Stimulated activated CD8-positive, alpha-beta memory T cell treated with anti-CD3 and anti-CD28 coated beads, Interleukin-2, amount 100 ng/mL, for 1 hour (primary cell): ENCODE measurements around the gene MLN.

Experiments used
- DNase-seq, 2 donors: peaks; one replicate each; pipeline ENCODE4 v3.0.0-alpha.2; 2020; ENCODE audit warnings: low read depth in 2 of 2

The MLN gene

GRCh38 chr6:33813990-33814985, 10.5 kb upstream of the MLN start:
- no peak for DNase-seq

DNA sequence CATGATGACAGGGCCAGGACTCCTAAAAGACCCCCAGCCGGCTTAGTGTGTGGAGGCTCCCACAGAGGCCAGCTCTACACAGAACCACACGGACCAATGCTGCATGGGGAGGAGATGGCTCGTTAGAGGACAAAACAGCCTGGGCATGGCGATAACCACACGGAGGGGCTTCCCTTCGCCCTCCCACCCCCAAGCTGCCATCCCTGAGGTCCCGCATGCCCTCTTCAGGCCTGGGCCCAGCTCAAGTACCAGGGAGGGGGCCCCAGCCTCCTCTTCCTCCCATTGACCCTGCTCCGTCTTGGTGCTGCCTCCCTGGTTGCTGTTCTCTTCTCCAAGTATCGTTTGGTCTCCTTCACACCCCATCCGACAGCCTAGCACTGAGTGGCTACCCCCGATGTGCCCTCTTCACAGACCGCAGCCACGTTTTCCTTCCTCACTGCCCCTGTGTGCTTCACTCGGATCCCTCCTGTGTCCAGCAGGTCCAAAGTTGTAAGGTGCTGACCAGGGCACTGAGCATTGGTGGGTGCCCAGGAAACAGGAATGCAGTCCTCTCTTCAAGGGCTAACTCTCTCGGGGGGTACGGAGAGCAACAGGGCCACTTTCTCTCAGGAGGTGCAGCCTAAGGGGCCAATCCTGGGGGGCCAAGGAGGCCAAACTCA, 9.6 kb upstream of the MLN start:
- DNase-seq, result no peak

DNA sequence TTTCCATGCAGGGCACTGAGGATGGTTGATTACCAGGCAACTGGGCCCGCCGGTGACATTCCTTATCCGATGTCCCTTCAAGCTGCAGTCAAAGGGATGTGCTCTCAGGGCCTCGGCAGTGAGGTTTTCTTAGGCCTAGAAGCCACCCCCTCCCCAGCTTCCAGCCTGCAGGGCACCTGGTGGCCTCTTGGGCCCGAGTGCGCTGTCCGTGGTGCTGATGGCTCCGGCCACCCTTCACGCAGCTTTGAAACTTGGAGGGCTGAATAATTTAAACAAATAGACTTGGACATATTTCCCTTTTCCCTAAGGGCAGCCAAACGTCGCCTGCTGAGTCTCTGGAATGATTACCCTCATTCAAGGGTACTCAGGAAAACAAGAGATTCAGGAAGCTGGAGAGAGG, 8.9 kb upstream of the MLN start:
- DNase-seq, result no peak

DNA sequence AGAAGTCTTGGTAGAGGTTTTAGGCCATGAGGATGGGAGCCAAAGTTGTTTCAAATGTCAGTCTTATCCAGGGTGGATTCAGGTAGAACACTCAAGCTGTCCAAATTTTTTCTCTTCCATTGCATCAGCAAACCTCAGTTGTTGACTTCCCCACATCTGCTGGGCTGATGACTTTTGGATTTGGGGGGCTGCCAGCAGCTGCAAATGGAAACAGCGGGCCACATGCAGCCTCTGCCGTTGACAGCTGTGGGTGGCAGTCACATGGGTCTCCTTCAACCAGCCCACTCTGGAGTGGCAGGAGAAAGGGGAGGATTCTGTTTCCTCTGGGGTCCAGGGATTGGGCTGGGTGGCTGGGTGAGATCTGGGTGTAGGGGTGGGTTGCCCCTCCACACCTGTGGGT, 5.8 kb upstream of the MLN start:
- no peak for DNase-seq

- no peak for DNase-seq
These were observed 4.9 kb upstream of the MLN start for GRCh38 chr6:33808641-33809180.

DNA sequence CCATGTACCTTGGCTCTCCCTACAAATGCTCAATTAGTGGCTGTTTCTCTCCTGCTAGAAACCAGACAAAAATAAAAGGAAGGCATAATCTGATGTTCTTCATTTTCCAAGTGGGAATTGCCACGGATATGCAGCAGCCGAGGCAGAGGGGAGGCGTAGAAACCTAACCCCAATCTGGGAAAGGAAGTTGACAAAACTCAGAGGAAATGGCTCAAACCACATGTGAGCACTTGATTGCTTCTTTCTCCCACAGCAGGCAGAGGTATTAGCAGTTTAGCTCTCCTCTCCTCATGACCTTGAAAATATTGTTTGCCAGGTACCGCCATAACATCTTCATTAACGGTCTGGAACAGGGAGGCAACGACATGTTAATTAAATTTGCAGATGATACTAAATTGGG, 3.8 kb upstream of the MLN start:
- no peak for DNase-seq

DNA sequence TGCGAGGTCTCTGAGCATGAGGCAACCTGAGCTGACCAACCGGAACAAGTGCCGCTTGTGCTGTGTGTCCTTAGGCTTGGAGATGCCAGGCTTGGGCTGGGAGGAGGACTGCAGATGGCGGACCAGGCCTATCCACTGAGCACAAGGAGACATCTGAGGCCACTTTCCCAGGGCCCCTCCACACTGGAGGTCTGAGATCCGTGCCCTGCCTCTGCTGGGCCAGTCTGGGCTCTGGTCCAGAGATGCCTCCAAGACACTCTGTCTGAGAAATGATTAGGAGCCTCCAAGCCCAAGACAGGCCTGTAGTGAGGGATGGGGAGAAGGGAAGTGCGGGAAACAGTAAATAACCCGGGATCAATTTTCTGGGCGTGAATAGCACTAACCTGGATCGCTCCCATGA, 3.0 kb upstream of the MLN start:
- DNase-seq, result no peak

- DNase-seq, result no peak
These were observed 1.4 kb downstream of the MLN start for GRCh38 chr6:33802186-33802958.

DNA sequence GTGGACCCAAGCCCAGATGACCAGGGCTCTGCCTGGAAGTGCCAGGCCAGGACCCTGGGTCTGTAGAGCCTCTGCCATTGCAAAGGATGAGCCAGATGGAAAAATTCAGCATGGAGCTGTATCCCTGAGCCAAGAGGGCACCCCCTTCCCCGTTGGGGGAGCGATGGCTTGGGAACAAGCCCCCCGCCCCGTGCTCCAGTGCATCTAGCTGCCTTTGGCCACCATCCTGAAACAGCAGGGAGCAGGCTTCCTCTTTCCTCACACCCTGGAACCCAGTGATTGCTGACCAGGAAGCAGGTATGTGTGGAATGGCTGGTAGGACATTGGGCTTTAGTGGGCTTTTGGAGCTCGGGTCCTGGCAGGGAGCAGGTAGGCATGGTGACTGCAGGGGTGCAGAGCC, 2.2 kb downstream of the MLN start:
- DNase-seq, result no peak

DNA sequence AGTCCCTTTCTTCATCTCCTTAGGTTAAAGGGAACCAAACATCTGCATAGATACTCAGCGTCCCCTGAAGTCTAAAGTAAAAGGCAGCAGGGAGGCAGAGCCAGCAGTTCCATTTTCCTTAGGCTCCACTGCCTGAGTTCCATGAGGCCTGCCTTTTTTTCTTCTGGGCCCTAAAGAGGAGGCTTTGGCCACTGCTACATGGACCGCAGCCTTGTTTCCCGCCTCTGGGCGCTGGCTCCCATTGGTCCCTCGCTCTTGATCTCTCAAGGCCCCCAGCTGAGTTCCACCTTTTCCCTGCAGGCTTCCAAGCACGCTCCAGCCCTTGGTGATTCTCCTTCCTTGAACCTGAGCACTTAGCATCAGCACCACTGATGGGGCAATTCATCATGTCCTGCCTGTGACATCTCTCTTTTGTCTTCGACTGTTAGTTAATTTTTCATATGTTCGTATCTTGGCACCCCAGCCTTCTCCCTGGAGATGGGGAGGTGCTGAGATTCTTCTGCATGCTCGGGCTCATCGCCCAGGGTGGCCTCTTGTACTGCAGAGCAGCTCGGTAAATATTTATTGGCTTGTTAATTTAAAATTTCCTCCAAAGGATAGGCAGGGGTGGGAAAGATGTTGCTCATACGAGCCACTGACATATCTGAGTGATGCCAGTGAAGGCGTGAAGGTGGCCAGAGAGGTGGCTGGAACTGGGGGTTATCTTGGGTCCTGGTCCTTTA, 3.4 kb downstream of the MLN start:
- DNase-seq, result no peak

DNA sequence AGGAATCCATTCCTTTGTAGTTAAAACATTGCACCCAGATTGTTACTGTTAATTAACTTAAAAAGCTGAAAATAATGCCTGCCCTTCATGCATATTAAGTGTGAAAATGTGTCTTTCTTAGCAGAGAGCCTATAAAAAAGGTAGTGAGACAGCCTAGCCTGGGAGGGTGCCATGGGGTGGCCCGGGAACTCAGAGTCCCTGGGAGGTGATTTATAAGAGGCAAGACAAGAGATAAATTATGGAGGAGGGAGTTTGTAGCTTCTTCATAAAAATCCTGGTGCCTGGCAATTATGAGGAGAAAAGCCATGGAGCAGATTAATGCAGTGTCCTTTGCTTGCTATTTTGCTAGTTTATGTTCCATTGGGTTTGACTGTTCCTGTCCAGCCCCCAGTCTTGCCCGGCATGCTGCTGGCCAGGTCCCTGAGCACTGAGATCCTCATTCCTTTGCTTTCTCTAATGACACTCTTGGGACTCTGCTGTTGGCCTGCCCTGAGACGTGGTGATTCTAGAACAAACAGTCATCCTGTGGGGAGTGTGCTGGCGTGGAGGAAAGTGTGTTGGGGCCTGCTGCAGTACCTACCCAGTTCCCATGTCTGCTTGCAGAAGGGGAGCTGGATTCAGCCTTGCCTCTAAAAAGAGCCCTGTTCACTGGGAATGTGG, 4.2 kb downstream of the MLN start:
- no peak for DNase-seq

- DNase-seq, result no peak
These were observed 5.4 kb downstream of the MLN start for GRCh38 chr6:33798343-33798848.

- DNase-seq, result no peak
These were observed 6.0 kb downstream of the MLN start for GRCh38 chr6:33797626-33798342.

DNA sequence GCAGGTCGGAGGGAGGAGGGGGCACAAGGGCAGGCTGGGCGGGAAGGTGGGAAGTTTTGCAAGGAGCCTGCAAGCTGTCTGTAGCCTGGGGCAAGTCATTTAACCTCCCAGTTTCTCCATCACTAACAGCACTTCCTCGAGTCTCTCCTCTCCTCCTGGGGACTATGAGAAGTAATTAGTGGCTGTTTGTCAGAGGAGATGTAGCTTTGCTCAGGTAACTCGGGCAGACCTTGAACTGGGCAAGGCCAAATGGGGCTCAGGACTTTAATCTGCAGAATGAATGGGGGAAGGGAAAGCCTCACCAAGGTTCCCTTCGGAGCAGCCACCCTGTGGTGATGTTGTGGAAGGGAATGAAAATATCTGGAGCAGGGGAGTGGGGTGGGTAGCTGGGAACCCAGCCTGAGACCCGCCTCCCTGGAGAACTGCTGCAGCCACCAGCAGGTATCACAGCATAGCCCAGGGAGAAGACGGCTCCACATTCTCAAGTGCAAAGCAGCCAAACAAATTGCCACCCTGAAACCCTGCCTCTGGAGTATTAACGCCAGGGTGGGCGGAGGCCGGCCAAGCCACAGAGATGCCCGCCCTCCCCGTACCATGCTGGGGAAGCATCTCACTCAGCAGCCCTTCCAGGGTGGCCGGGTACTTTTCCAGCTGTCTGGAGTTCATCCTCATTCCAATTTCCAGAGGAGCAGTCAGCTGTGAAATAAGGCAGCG, 8.7 kb downstream of the MLN start:
- DNase-seq, result no peak

GRCh38 chr6:33792981-33793380, 10.8 kb downstream of the MLN start:
- DNase-seq, result no peak

DNA sequence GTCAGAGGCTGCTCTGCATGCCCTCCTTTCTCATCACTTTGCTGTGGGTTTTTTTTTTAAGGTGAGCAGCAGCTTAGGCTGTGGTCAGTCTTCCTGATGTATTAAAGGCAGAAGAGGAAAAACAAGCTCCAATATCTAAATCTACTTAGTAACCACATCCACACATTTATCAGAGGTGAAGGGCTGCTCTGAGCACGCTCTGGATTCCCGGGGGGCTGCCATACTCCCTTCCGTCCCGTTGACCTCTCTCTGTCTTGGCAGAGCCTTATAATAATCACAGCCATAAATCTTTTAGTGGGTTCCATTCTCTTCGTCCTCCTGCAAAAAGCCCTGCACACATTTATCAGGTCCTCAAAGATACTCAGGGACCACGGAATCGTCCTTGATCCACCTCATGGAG, 12.2 kb downstream of the MLN start:
- DNase-seq, result no peak

DNA sequence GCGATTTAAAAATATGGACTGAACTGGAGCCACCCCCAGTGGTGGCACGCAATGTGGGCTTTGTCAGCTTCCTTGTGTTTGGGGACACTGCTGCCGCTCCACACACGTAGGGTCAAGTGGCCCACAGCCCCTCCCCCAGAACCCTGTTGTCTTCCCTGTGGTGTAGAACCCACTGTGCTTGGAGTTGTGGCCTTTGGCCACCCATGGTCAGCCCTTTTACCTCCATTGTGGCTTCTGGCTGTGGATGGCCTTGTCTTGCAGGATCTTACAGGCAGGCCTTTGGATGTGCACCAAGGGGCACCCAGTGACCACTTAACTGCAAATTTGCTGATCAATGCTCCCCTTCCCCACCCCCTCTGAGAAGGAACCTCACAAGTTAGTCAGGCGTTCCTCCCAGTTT, 12.9 kb downstream of the MLN start:
- no peak for DNase-seq

DNA sequence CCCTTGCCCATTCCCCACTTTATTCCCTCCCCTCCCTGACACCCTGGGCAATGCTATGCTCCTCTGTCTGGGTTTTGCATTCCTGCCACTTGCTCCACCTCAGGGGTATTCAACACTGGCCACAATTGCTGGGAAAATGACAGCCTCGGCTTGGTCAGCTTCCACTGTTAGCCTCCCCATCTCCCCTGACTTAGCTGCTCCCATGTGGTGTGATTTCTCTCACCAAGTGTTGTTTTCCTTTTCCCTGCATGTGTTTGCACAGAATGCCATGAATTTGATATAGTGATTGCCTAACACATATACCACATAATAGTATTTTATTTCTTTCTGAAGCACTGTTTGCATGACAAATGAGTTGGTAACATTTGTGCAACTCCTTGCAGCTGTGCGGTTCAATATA, 13.4 kb downstream of the MLN start:
- DNase-seq, result no peak

GRCh38 chr6:33789550-33789895, 14.3 kb downstream of the MLN start:
- DNase-seq, result no peak
